Skeletal muscle cell (primary cell): Measurements from ENCODE around the gene NID2.

ENCODE experiments used
- DNase-seq: peaks from one replicate; pipeline ENCODE4 v3.0.0-alpha.2; 2010; ENCODE audit warnings: low read depth
- H3K4me3 ChIP-seq: 2 replicates; pipeline ENCODE4 v1.5.1; 2011; ENCODE audit warnings: low read depth, mild to moderate bottlenecking, control low read depth, low read length, moderate library complexity

NID2 gene

DNA sequence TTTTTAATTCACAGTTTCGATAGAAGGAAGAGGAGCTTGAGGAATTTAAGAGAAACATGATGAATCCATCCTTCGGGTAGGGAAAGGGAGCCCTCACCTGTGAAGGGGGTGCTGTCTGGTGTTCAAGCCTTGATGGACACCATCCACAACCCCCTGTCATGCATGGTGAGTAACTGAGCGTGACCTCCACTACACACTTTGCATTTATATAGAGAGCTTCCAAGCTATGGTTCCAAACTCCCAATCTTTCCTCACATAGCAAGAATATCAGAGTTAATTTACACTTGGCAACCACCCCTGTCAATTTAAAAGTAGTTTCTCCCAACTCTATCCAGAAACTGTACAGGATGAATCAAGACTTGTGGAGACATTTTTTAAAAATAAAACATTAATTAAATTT lies 13.1 kb upstream of the NID2 start:
- no peak overlapping the region for H3K4me3 ChIP-seq

DNA sequence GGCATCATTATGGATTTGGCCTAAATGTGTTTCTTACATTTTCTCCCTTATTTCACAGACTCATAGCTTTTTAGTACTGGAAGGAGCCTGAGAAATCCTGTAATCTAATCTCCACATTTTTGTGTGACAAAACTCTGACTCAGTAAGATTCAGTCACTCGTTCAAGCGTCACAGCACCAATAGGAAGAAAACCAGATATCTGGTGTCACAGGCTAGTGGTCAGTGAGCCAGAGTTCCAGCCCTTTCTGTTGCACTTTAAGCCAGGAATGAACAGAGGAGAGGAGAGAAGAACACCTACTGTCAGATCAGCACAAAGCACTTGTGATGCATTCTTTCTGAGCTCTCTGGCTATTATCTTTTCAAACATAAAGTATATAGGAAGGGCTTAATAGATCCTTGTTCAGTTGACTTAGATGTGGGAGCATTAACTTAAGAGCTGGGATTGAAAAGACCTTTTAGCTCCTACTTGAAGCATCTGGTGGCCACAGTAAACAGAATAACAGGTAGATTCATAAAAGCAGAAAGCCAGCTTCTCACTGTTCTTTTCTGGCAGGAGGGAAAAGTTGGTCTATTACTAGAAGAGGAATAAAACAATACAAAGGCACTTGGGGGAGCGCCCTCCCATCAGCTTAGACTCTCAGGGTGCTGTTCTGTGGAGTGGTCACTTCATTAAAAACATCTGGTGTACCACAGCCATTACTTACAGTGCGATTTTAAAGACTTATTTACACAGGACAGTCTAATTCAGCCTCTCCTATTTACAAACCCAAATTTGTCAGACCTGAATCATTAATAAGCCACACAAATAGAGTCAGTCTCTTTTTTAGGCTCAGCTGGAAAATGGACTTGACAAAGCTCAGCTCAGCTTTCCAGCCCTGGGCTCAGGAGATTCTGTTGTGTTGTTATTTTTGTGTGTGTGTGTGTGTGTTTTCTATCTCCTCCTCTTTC lies 12.2 kb upstream of the NID2 start:
- H3K4me3 ChIP-seq = no peak overlapping the region
- DNase-seq = peak; percentile 67

More for the DNA sequence above, 13.1 kb upstream of the NID2 start:
- no peak for DNase-seq

DNA sequence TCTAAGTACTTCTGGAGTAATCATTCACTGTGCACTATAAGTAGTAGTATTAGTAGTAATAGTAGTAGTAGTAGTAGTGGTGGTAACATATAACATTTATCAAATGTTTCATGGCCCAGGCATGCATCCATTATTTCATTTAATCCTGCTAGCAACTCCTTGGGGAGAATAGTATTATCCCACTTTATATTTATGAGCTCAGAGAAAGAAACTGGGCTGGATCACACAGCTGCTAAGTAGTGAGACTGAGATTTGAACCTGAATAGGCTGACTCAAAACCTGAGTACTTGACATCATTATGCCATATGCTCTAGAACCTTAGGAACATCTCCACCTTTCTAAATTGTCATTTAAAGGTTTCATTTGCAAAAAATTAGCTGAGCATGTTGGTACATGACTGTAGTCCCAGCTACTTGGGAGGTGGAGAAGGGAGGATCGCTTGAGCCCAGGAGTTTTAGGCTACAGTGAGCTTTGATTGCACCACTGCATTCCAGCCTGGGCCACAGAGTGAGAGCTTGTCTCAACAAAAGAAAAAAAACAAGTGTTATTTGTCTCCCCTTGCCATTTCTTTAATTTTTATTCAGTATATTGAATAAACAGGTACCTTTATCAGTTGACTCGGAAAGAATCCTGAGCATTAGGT lies 11.4 kb upstream of the NID2 start:
- no peak overlapping the region for H3K4me3 ChIP-seq
- no peak for DNase-seq

DNA sequence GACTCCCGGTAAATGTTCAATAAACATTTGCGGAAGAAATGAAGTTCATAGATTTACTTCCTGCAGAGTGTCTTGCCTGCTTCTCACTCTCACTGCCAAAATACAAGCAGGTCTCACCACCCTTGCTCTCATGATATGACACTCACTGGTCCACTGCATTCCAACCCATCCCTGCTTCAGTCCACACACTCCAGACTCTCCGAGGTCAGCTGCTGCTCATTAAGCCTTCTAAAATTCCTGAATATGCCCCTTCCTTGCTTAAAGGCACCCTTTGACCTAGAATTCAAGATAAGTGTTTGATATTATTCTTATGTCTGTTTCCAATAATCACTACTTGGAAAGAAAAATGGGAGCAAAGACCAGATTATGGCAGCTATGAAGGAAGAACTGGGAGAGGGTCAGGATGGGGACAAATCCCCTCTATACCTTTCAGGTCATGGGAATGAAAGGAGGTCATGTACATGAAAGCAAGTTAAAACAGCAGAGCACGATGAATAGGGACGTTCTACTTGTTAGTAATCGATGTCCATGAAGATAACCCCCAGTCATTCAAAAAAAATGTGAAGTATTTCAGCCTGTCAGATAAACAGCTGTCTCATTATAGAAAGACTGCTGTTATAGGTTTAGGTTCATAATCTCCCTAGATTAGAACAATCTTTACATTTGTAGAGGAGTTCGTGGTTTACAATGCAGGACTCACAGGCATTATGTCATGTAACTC lies 10.5 kb upstream of the NID2 start:
- no peak for DNase-seq
- H3K4me3 ChIP-seq = no peak overlapping the region

DNA sequence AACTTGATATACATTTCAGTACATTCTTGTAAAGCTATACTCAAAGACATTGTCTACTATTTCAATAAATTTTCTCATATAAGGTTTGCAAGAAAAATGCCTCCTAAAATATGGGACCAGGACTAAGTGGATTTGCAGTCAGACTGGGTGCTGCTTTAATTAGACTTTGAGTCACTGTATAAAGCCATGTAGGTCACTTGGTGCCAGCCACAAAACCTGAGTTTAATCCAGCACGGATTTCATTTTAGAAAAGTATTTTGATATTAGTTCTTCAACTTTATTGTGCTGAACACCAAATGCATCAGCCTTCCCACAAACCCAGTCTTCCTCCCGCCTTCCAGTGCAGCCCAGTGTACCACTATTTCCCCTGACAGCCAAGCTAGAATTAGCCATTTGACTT lies 9.9 kb upstream of the NID2 start:
- DNase-seq = no peak
- H3K4me3 ChIP-seq = no peak overlapping the region

DNA sequence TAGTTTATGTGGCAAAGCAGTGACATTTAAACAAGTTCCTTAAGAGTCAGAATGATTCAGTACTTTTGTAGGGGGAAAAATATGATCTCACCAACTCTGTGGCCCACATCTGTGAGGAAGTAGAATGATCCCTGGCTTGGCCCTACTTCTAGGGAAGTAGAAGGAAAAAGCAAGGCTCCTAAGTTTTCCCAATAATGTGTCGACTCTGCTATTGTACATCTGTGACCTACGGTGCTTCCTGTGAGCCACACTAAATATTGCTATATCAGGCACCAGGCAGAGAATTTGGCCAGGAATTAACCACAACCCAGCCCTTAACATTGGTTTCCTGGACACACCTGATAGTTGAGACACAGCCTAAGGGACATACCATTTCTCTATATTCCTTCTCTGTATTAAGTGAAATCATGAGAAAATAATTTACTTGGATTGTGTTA lies 9.3 kb upstream of the NID2 start:
- DNase-seq = no peak
- no peak overlapping the region for H3K4me3 ChIP-seq

DNA sequence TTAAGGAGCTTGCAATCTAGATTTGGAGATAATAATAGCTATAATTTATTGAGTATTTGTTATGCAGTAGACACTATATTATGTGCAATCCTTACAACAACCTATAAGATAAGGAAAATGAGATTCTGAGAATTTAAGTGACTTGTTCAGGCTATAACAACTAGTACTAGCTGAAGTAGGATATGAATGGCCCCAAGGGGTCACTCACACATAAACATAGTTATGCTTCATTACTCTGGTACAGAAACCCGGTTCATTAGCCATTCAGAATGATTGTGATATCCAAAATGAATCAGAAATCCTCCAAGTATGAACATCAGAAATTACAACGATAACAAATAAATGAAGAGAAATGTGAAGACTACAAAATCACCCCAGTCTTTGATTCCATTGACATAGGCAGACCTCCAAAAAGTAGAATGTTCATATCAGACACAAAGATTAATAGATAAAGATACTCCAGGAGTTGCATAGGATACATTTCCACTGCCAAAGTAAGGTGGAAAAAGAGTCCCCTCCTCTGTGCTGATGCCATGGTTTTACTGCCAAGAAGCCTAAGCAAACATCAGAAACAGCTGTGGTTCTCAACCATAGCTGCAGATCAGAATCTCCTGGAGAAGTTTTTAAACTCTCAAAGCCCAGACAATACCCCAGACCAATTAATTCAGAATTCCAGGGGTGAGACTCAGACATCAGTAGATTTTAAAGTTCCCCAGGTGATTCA lies 8.6 kb upstream of the NID2 start:
- no peak overlapping the region for H3K4me3 ChIP-seq
- DNase-seq = no peak

DNA sequence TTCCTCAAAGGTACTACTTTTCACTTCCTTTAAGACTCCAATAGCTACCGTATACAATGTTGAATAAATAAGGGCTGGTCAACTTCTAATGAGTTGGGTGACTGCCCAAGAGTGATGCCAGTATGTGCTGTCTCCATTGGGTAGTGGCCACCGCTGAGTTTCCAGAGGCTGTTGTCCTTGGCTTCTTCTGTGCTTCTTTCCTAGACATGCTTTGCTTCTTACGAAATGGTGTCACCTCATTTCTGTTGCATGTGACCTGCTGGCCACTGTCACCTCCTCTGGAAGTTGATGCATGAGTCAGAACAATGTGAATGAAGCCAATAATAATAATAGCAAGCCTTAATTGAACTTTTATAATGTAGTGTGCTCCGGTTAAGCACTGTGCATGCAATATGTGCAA lies 7.5 kb upstream of the NID2 start:
- no peak for DNase-seq
- no peak overlapping the region for H3K4me3 ChIP-seq

DNA sequence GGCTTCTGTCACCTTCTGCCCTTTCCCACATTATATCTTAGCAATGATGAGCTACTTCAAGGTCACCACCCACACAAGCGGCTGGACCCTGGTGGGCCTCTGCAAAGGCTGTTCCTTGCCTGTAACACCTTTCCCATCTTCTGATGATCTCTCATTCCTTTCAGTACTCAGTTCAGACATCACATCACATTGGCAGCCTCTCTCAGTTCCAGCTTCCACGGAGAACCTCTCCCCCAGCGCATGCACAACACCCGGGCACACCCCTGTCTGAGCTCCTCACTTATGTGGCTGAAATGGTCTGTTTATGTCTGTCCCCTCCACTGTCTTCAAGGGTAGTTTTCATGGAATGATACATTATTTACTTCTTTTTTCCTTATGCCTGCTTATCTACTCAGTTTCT lies 6.5 kb upstream of the NID2 start:
- DNase-seq = no peak
- no peak overlapping the region for H3K4me3 ChIP-seq

DNA sequence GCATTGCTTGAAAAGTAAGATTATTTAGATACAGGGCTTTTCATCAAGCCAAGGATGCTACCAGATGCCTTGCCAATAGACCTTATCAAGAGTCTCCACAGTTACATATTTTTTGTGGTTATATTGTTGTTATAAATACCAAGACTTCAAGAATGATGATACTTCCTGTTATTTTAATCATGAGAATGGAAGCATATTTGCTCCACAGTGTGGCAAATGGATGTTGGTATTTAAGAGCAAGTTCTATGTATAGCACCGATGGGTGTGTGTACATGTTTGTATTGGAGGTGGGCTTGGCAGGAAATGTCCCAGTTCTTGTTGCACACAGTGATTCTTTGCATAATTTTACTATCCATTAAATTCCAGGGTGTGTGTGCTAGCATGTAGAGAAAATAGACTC lies 4.4 kb upstream of the NID2 start:
- no peak overlapping the region for H3K4me3 ChIP-seq
- no peak for DNase-seq

DNA sequence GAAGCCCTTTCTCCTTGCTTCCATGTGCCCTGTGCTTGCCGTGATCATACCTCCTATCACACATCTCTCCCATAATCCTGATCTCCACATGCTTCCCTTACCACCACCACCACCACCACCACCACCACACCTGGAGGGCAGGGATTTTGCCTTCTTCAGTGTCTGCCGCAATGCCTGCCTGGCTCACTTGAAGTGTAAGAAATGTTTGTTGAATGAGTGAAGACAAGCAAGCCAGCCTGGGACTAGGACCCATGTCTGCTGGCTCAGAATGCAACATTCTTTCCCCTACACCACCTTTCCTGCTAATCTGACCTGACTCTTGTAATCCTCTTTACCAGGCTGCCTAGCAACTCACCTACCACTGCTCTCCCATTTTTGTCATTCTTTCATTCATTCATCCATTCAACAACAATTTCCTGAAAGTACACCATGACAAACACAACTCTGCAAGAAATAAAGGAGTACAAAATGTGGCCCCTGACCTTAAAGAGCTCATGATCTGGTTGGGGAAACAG lies 3.5 kb upstream of the NID2 start:
- no peak for DNase-seq
- no peak overlapping the region for H3K4me3 ChIP-seq

DNA sequence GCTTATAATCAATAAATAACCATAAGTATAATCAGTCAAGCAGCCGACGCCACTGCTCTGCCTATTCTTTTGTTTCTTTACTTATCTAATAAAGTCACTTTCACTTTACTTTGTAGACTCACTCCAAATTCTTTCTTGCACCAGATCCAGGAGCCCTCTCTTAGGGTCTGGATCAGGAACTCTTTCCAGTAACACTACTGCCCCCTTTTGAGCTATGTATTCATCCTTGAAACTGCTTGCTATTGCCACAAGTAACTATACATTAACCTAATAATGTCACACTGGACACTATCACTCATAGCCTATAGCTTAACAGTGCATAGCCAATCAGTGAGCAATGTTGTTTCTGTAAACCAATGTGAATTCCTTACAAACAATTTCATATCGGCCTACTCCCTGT lies 2.8 kb upstream of the NID2 start:
- no peak for DNase-seq
- H3K4me3 ChIP-seq = no peak overlapping the region

DNA sequence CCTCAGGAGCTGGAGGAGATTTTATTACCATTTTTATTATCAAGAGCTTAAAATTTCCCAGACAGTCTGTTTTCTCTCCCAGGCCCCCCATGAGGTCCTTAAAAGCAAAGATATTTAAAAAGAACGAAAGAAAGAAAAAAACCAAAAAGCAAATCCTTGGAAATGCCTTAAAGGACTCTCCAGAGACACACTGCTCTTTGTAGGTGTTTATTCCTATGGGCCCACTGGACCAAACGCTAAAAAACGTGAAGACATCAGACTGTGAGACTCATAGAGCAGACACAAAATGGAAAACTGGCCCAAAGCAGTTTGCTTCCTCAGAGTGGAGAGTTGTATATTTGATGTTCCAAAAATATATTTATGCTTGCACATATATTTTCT lies 1.2 kb upstream of the NID2 start:
- peak overlapping the region; percentile 86 for H3K4me3 ChIP-seq
- no peak for DNase-seq

DNA sequence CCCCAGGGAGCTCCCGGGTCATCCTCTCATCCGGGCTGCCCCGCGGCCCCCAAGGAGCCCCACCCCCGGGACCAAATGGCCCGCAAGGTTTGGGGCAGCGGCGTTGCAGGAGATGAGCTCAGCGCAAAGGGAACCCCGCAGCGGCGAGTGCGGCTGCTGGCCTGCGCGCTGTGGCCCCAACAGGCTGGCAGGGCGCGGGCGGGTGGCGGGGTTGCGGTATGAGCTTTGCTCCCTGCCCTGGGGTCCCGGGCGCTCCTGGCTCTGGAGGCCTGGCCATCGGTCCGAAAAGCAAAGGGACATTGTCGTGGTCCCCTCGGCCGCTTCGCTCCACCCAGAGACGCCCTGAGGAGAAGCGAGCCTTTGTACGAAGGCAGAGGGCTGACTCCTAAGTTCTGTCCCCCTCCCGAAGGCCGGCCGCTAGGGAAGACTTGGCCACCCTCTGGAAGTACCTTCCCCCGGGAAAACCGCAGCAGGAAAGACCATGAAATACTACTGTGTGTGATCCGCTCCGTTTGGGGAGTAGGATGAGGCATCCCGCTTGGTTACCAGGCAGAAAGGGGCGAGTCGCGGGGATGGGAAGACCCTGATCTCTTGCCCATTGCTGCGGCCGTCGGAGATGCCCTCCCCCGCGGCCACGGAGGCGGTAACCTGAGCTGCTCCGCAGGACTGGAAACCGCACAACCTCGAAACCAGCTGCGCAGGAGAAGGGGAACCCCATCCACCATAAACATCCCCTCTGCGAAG lies 620 bp upstream of the NID2 start:
- peak overlapping the region; percentile 86 for H3K4me3 ChIP-seq
- no peak for DNase-seq

DNA sequence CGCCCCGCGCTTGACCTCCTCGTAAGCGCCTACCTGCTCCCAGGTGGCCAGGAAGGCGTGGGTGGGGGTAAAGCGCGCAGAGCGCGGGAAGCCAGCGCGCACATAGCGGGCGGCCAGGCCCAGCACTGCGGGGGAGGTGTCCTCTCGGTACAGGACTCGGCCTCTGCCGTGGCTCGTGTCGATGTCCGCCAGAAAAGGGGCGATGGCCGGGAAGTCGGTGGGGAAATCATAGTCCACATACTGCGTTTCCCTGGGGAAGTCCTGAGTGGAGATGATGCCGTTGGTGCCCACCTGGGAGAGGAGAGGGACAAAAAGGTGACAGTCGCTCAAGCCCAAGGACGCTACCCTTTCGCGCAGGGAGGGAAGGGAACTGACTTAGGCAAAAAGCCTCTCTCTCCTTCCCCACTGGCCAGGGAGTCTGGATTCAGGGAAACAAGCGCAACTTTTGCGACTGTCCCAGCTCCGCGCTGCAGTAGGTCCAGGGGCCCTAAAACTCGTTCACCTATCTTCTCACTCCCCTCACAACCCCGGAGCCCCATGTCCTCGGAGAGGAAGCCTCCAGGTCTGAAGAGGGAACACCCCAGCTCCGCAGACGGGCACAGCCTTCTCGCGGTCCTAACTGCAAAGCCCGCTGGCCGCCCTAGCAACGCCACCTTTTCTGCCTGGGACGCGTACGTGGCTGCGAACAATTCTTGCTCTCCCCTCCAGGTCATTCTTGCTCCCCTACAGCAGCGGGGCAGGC lies 815 bp downstream of the NID2 start:
- no peak for DNase-seq
- H3K4me3 ChIP-seq = peak overlapping the region; percentile 86

DNA sequence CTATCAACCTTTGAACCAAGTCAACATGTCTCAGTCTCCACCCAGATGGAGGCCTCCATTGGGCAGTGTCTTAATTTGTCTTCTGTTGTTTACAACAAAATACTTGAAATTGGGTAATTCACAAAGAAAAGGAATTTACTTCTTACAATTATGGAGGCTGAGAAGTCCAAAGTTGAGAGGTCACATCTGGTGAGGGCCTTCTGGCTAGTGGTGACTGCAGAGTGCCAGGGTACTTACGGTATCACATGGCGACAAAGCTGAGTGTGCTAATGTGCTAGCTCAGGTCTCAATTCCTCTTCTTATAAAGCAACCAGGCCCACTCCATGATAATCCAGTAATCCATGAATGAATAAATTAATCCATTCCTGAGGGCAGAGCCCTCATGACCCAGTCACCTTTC lies 4.7 kb downstream of the NID2 start:
- no peak overlapping the region for H3K4me3 ChIP-seq
- no peak for DNase-seq

DNA sequence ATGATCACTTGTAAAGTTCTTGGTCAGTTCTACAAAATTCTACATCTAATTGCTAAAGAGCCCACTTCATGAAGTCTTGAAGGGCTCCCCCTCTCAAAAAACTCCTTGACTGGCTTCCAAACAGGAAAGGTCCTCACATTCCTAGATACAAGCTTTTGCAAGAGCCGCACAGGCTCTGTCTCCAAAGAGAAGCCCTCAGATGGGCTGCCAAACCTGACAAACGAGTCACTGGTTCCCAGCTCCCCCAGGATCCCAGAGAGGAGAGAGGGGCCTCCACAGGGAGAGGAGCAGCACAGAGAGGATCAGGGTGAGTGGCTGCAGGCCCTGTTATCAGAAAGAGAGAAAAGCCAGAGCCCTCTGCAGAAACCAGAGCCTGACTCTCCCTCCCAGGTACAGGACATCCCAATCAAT lies 5.8 kb downstream of the NID2 start:
- H3K4me3 ChIP-seq = no peak overlapping the region
- no peak for DNase-seq

DNA sequence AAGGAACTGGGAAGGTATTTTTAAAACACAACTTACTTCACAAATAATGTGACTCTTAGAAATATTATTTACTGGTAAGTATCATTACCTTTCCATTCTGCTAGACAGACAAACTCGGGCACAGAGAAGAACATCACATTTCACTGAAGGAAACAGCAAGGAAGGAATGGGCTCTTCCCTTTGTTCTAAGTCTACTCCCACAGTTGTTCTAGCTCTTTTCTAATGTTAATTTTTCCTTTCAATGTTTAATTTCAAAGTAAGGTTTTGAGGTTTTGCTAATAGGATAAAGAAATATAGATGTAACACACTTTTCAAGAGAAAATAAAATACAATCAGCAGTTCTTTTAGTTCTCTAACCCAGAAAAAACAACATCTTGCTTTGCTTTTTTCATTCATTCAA lies 7.0 kb downstream of the NID2 start:
- H3K4me3 ChIP-seq = no peak overlapping the region
- DNase-seq = no peak
